GM10266 (cell line): ENCODE measurements around the gene STARD3NL.
"Not testable (repeated sequence)": the region's sequence is repeated elsewhere in the genome, so short reads cannot be mapped to it uniquely, and the experiment has no call there.

Experiments used
- DNase-seq: peaks from one replicate; pipeline ENCODE4 v3.0.0; 2012; ENCODE audit errors: extremely low spot score
- CTCF ChIP-seq: IDR thresholded peaks from 2 replicates; pipeline ENCODE4 v1.5.1; 2012; ENCODE audit warnings: mild to moderate bottlenecking, low read depth; ENCODE audit not compliant: control insufficient read depth, insufficient read depth; ENCODE audit errors: missing control alignments

STARD3NL gene

GRCh38 chr7:38257350-38257677 is 79.3 kb downstream of the STARD3NL start:
- no peak for DNase-seq
- TF ChIP-seq CTCF: no peak

GRCh38 chr7:38259157-38259556 is 81.1 kb downstream of the STARD3NL start:
- DNase-seq: not testable (repeated sequence)

- DNase-seq: not testable (repeated sequence)
These were observed 83.6 kb downstream of the STARD3NL start for GRCh38 chr7:38261601-38262000.

- DNase-seq: not testable (repeated sequence)
These were observed 84.0 kb downstream of the STARD3NL start for GRCh38 chr7:38262026-38262425.

- TF ChIP-seq CTCF: no peak
- DNase-seq: no peak
These were observed 84.5 kb downstream of the STARD3NL start for GRCh38 chr7:38262545-38262944.

GRCh38 chr7:38263274-38263673 is 85.2 kb downstream of the STARD3NL start:
- DNase-seq: not testable (repeated sequence)

- DNase-seq: not testable (repeated sequence)
These were observed 86.6 kb downstream of the STARD3NL start for GRCh38 chr7:38264602-38265001.

GRCh38 chr7:38265958-38266357 is 87.9 kb downstream of the STARD3NL start:
- not testable (repeated sequence) for DNase-seq

GRCh38 chr7:38269704-38270346 is 91.8 kb downstream of the STARD3NL start:
- DNase-seq: not testable (repeated sequence)

- DNase-seq: not testable (repeated sequence)
These were observed 92.4 kb downstream of the STARD3NL start for GRCh38 chr7:38270405-38270804.

GRCh38 chr7:38273286-38273995 is 95.4 kb downstream of the STARD3NL start, which contains the start of gene TARP:
Gene TARP, minus strand, starts transcription at chr7:38273636.
- no peak for DNase-seq
- no peak for TF ChIP-seq CTCF

GRCh38 chr7:38274486-38274885 is 96.4 kb downstream of the STARD3NL start:
- no peak for DNase-seq
- no peak for TF ChIP-seq CTCF
